ENCODE results near the gene RAD51AP1.

Gene RAD51AP1

DNA sequence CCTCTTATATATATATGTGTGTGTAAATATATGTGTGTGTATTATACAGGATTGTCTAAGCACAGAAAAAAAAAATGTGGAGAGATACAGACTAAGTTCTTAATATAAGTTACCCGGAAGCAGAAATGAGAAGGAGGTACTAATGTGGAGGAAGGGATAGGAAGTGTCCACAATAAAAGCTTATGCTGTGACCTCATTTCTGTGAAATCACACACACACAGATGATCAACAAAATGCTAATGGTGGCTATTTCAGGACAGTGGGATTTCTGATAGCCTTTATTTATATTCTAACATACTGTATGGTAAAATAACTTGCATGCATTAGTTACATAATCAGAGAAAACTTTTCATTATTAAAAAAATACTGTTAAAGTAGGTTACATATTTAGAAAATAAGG is 8.5 kb upstream of the RAD51AP1 start:
- no peak for TF ChIP-seq RAD21 (IDR thresholded peaks at IDR 0.05; ENCODE audit: low read depth)

GRCh38 chr12:4530982-4531586 is 7.6 kb upstream of the RAD51AP1 start:
- TF ChIP-seq, protein P1, sequence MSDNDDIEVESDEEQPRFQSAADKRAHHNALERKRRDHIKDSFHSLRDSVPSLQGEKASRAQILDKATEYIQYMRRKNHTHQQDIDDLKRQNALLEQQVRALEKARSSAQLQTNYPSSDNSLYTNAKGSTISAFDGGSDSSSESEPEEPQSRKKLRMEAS (IDR thresholded peaks at IDR 0.05): no peak
- TF ChIP-seq EGR1 (IDR thresholded peaks at IDR 0.05) (no peak), CREB1 (IDR thresholded peaks at IDR 0.05; ENCODE audit: low read depth) (no peak), TCF12 (IDR thresholded peaks at IDR 0.05; ENCODE audit: low read depth) (no peak), FOXM1 (IDR thresholded peaks at IDR 0.05; ENCODE audit: borderline replicate concordance, low read depth) (no peak), CEBPB (IDR thresholded peaks at IDR 0.05) (no peak), TEAD4 (IDR thresholded peaks at IDR 0.05) (no peak), YY1 (IDR thresholded peaks at IDR 0.05; ENCODE audit: low read depth) (no peak), TAF1 (IDR thresholded peaks at IDR 0.05; ENCODE audit: low read depth) (no peak), NFIC (IDR thresholded peaks at IDR 0.05) (no peak), ZBTB7A (IDR thresholded peaks at IDR 0.05; ENCODE audit: low read depth) (no peak), EP300 (IDR thresholded peaks at IDR 0.05; ENCODE audit: borderline replicate concordance) (no peak), RAD21 (IDR thresholded peaks at IDR 0.05; ENCODE audit: low read depth) (no peak)
- TF ChIP-seq, protein P2, sequence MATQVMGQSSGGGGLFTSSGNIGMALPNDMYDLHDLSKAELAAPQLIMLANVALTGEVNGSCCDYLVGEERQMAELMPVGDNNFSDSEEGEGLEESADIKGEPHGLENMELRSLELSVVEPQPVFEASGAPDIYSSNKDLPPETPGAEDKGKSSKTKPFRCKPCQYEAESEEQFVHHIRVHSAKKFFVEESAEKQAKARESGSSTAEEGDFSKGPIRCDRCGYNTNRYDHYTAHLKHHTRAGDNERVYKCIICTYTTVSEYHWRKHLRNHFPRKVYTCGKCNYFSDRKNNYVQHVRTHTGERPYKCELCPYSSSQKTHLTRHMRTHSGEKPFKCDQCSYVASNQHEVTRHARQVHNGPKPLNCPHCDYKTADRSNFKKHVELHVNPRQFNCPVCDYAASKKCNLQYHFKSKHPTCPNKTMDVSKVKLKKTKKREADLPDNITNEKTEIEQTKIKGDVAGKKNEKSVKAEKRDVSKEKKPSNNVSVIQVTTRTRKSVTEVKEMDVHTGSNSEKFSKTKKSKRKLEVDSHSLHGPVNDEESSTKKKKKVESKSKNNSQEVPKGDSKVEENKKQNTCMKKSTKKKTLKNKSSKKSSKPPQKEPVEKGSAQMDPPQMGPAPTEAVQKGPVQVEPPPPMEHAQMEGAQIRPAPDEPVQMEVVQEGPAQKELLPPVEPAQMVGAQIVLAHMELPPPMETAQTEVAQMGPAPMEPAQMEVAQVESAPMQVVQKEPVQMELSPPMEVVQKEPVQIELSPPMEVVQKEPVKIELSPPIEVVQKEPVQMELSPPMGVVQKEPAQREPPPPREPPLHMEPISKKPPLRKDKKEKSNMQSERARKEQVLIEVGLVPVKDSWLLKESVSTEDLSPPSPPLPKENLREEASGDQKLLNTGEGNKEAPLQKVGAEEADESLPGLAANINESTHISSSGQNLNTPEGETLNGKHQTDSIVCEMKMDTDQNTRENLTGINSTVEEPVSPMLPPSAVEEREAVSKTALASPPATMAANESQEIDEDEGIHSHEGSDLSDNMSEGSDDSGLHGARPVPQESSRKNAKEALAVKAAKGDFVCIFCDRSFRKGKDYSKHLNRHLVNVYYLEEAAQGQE (IDR thresholded peaks at IDR 0.05; ENCODE audit: low read depth): no peak
- TF ChIP-seq, protein P3, sequence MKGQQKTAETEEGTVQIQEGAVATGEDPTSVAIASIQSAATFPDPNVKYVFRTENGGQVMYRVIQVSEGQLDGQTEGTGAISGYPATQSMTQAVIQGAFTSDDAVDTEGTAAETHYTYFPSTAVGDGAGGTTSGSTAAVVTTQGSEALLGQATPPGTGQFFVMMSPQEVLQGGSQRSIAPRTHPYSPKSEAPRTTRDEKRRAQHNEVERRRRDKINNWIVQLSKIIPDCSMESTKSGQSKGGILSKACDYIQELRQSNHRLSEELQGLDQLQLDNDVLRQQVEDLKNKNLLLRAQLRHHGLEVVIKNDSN (IDR thresholded peaks at IDR 0.05): no peak

GRCh38 chr12:4535092-4535491 is 3.6 kb upstream of the RAD51AP1 start:
- no peak for TF ChIP-seq TCF12 (IDR thresholded peaks at IDR 0.05; ENCODE audit: low read depth)
- TF ChIP-seq, protein P1 (IDR thresholded peaks at IDR 0.05): no peak
- TF ChIP-seq, protein P2 (IDR thresholded peaks at IDR 0.05; ENCODE audit: low read depth): no peak

GRCh38 chr12:4535871-4536270 is 2.8 kb upstream of the RAD51AP1 start:
- TF ChIP-seq CEBPB (IDR thresholded peaks at IDR 0.05) (no peak), FOXM1 (IDR thresholded peaks at IDR 0.05; ENCODE audit: borderline replicate concordance, low read depth) (no peak), RAD21 (IDR thresholded peaks at IDR 0.05; ENCODE audit: low read depth) (no peak), ZBTB7A (IDR thresholded peaks at IDR 0.05; ENCODE audit: low read depth) (no peak), TCF12 (IDR thresholded peaks at IDR 0.05; ENCODE audit: low read depth) (no peak), TEAD4 (IDR thresholded peaks at IDR 0.05) (no peak)
- TF ChIP-seq, protein P3 (IDR thresholded peaks at IDR 0.05): no peak
- TF ChIP-seq, protein P2 (IDR thresholded peaks at IDR 0.05; ENCODE audit: low read depth): no peak

DNA sequence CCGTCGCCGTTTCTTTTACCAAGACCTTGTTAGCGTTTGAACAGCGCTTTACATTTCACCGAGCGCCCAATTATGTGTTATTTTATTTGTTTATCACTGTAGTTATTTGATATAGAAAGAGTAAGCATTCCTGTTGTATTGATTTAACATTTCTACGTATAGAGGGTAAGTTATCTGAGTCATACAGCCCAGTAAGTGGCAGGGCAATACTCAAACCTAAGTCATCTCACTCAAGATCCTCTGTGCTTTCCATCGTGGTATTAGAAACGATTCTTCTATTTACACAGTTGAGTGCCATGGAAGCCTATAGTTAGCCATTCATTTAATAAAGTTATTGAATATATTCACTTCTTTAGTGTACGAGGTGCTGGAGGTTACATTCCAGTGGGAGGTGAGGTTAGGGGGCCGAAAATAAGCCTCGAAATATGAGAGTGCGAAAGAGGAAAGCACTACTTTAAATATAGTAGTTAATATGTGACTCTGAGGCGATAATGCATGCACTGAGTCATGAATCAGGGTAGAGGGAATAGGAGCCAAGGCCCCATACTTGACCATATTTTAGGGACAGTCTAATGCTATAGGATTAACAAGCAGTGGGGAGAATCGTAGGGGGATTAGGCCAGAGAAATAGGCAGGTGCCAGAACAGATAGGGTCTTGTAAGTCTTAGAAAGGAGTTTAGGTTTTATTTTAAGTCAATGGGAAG is 629 bp downstream of the RAD51AP1 start:
- TF ChIP-seq, protein P2 (IDR thresholded peaks at IDR 0.05; ENCODE audit: low read depth): no peak
- no peak for TF ChIP-seq FOXM1 (IDR thresholded peaks at IDR 0.05; ENCODE audit: borderline replicate concordance, low read depth)
- TF ChIP-seq TEAD4 (IDR thresholded peaks at IDR 0.05): no peak
- no peak for TF ChIP-seq RAD21 (IDR thresholded peaks at IDR 0.05; ENCODE audit: low read depth)
- no peak for TF ChIP-seq YY1 (IDR thresholded peaks at IDR 0.05; ENCODE audit: low read depth)
- TF ChIP-seq CEBPB (IDR thresholded peaks at IDR 0.05): no peak
- no peak for TF ChIP-seq TAF1 (IDR thresholded peaks at IDR 0.05; ENCODE audit: low read depth)
- TF ChIP-seq, protein P3 (IDR thresholded peaks at IDR 0.05): no peak
- no peak for TF ChIP-seq ZBTB7A (IDR thresholded peaks at IDR 0.05; ENCODE audit: low read depth)

Measured in Ishikawa (cell line).